CD14-positive monocyte (primary cell): ENCODE measurements around the gene EIF4B. TPM values are rescaled to one million over a fixed set of nuclear protein-coding genes. Genes with fewer than 3 reads are reported as not detected.

Source experiments
- DNase-seq, 3 donors: peaks; one replicate each; pipeline ENCODE4 v3.0.0-alpha.2; 2011 to 2022
- H2AFZ ChIP-seq: 2 replicates; pipeline ENCODE4 v1.6.0; 2012; ENCODE audit warnings: mild to moderate bottlenecking, low read depth, low read length, inconsistent platforms; ENCODE audit not compliant: insufficient read depth, poor library complexity, severe bottlenecking
- H3K27ac ChIP-seq, 2 donors: 1 replicate in 1 of 2; 2 replicates in 1 of 2; pipeline ENCODE4 v1.5.1; 2012 to 2013; ENCODE audit warnings: low read length in 2 of 2, control low read depth in 1 of 2, inconsistent platforms in 1 of 2, low read depth in 1 of 2, mild to moderate bottlenecking in 1 of 2
- H3K27me3 ChIP-seq, 2 donors: one replicate each; pipeline versions ENCODE4 v1.6.0 to v1.6.1; 2011 to 2013; ENCODE audit warnings: low read length in 2 of 2; ENCODE audit not compliant: control insufficient read depth in 2 of 2, insufficient read depth in 2 of 2
- H3K36me3 ChIP-seq, 2 donors: replicated peaks in 1 of 2; 1 replicate in 1 of 2; 2 replicates in 1 of 2; pipeline versions ENCODE4 v1.5.1 to v1.6.1; 2012 to 2013; ENCODE audit warnings: low read length in 2 of 2, control low read depth in 1 of 2, inconsistent platforms in 1 of 2, mild to moderate bottlenecking in 1 of 2; ENCODE audit not compliant: insufficient read depth in 2 of 2, control insufficient read depth in 1 of 2
- H3K4me1 ChIP-seq, 2 donors: 1 replicate in 1 of 2; 2 replicates in 1 of 2; pipeline versions ENCODE4 v1.5.1 to v1.6.1; 2012 to 2013; ENCODE audit warnings: low read length in 2 of 2, control low read depth in 1 of 2, inconsistent platforms in 1 of 2, mild to moderate bottlenecking in 1 of 2, moderate library complexity in 1 of 2; ENCODE audit not compliant: insufficient read depth in 2 of 2, control insufficient read depth in 1 of 2
- H3K4me2 ChIP-seq: replicated peaks from 2 replicates; pipeline ENCODE3; 2012; ENCODE audit warnings: low read length, moderate library complexity, mild to moderate bottlenecking; ENCODE audit not compliant: poor library complexity, severe bottlenecking; ENCODE audit errors: extremely low read depth
- H3K4me3 ChIP-seq, 3 experiments: fragments of 200-600 bp in 1 of 3; sonication (generic) in 1 of 3; replicated peaks in 1 of 3; 1 replicate in 2 of 3; 2 replicates in 1 of 3; pipeline ENCODE4 v1.5.1; 2011 to 2013; ENCODE audit warnings: low read length in 3 of 3, mild to moderate bottlenecking in 3 of 3, control low read depth in 2 of 3, low read depth in 2 of 3, inconsistent platforms in 1 of 3, moderate library complexity in 1 of 3
- H3K79me2 ChIP-seq: 2 replicates; pipeline ENCODE4 v1.6.0; 2012; ENCODE audit warnings: mild to moderate bottlenecking, control low read depth, inconsistent platforms, low read length, moderate library complexity; ENCODE audit not compliant: insufficient read depth
- H3K9ac ChIP-seq: 2 replicates; pipeline ENCODE4 v1.6.0; 2017; ENCODE audit warnings: low read length, mild to moderate bottlenecking; ENCODE audit not compliant: insufficient read depth, poor library complexity, severe bottlenecking
- H3K9me3 ChIP-seq, 2 donors: replicated peaks in 1 of 2; 1 replicate in 1 of 2; 2 replicates in 1 of 2; pipeline versions ENCODE4 v1.5.1 to v1.6.1; 2012 to 2013; ENCODE audit warnings: low read length in 2 of 2, control low read depth in 1 of 2; ENCODE audit not compliant: control insufficient read depth in 1 of 2, insufficient read depth in 1 of 2
- H4K20me1 ChIP-seq: 2 replicates; pipeline ENCODE4 v1.6.0; 2012; ENCODE audit warnings: mild to moderate bottlenecking, low read length, control low read depth, moderate library complexity; ENCODE audit not compliant: insufficient read depth
- H3K27ac Mint-ChIP-seq, 7 donors: one replicate each; pipeline ENCODE4 v1.8.0; 2020; ENCODE audit warnings: mild to moderate bottlenecking in 7 of 7, mixed read lengths in 7 of 7, moderate library complexity in 6 of 7, inconsistent platforms in 2 of 7
- H3K27me3 Mint-ChIP-seq, 3 donors: one replicate each; pipeline ENCODE4 v1.8.0; 2021 to 2022; ENCODE audit warnings: low read depth in 3 of 3, mild to moderate bottlenecking in 3 of 3, mixed read lengths in 3 of 3, moderate library complexity in 3 of 3, inconsistent platforms in 1 of 3
- H3K36me3 Mint-ChIP-seq, 2 donors: one replicate each; pipeline ENCODE4 v1.8.0; 2020; ENCODE audit warnings: mixed read lengths in 2 of 2, inconsistent platforms in 1 of 2, mild to moderate bottlenecking in 1 of 2
- H3K4me1 Mint-ChIP-seq: one replicate; pipeline ENCODE4 v1.8.0; 2020; ENCODE audit warnings: mild to moderate bottlenecking, mixed read lengths
- H3K4me3 Mint-ChIP-seq, 2 donors: one replicate each; pipeline ENCODE4 v1.8.0; 2020; ENCODE audit warnings: mild to moderate bottlenecking in 2 of 2, mixed read lengths in 2 of 2, moderate library complexity in 1 of 2
- H3K9me3 Mint-ChIP-seq, 7 donors: one replicate each; pipeline ENCODE4 v1.8.0; 2020 to 2022; ENCODE audit warnings: mixed read lengths in 7 of 7, mild to moderate bottlenecking in 6 of 7, moderate library complexity in 6 of 7, inconsistent platforms in 2 of 7
- WGBS: methylation state at CpG from one replicate; pipeline ENCODE4 v1.1.5; 2013; ENCODE audit warnings: missing lambda C conversion rate; ENCODE audit not compliant: insufficient coverage; 5-methylcytosine and 5-hydroxymethylcytosine counted together
- intact Hi-C, 2 donors: fragments of 100-400 bp; cut with micrococcal nuclease; formaldehyde crosslinking; loops; one replicate each; pipeline versions ENCODE4 v1.15.0 to v1.15.1; 2023
- polyA plus RNA-seq, 3 donors: library from polyadenylated mRNA; depleted of rRNA in 1 of 3; unstranded in 2 of 3; stranded (reverse) in 1 of 3; fragments of 300-500 nt in 2 of 3; fragments of >200 nt in 1 of 3; fragmentation: Illumina TruSeq in 2 of 3; gene quantifications; 1 replicate in 2 of 3; 2 replicates in 1 of 3; pipeline ENCODE4 v1.2.3, GENCODE V29; 2012 to 2021
- TF ChIP-seq, protein P1 (sequence below): fragments of 200-600 bp; IDR thresholded peaks from one replicate; pipeline ENCODE4 v1.8.0; 2022; ENCODE audit warnings: antibody characterized with exemption, mild to moderate bottlenecking

EIF4B gene
- polyA plus RNA-seq, 3 donors, result 41.2 to 185 (median 58.6) TPM

DNA sequence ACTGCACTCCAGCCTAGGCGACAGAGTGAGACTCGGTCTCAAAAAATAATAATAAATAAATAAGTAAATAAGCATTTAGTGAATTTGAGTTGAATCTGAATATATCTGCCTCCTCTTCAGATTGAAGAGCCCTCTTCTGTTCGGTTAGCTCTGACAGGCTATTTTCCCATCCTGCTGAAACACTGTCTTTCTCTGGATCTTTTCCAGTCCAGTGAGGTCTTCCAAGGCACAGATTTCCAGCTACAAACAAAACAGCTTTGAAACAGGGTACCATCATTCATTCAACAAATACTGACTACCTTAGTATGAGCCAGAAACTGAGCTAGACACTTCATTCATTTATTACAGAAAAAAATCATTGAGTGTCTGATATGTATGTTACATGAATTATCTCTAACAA, 80.1 kb downstream of the EIF4B start:
- Histone ChIP-seq H3K4me1 (no peaks in the 10 kb centered on the region), H3K79me2 (no peaks in the 10 kb centered on the region), H3K36me3 (no peaks in the 10 kb centered on the region), H3K27me3 (no peaks in the 10 kb centered on the region), H3K4me2 (no peak overlapping the region), H2AFZ (no peak overlapping the region), H3K9ac (no peak overlapping the region), H3K4me3 (no peak overlapping the region), H4K20me1 (no peaks in the 10 kb centered on the region), H3K9me3 (no peaks in the 10 kb centered on the region), H3K27ac (no peak overlapping the region)
- Mint-ChIP-seq H3K4me3 (no peak overlapping the region), H3K36me3 (no peaks in the 10 kb centered on the region), H3K4me1 (no peaks in the 10 kb centered on the region), H3K27me3 (peaks cover 2 to 8% (median 7%) of the 10 kb centered on the region in 3 donors), H3K9me3 (peaks cover 0 to 7% (median 2%) of the 10 kb centered on the region in 7 donors), H3K27ac (no peak overlapping the region)
- TF ChIP-seq, protein P1, sequence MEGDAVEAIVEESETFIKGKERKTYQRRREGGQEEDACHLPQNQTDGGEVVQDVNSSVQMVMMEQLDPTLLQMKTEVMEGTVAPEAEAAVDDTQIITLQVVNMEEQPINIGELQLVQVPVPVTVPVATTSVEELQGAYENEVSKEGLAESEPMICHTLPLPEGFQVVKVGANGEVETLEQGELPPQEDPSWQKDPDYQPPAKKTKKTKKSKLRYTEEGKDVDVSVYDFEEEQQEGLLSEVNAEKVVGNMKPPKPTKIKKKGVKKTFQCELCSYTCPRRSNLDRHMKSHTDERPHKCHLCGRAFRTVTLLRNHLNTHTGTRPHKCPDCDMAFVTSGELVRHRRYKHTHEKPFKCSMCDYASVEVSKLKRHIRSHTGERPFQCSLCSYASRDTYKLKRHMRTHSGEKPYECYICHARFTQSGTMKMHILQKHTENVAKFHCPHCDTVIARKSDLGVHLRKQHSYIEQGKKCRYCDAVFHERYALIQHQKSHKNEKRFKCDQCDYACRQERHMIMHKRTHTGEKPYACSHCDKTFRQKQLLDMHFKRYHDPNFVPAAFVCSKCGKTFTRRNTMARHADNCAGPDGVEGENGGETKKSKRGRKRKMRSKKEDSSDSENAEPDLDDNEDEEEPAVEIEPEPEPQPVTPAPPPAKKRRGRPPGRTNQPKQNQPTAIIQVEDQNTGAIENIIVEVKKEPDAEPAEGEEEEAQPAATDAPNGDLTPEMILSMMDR, result no peak
- no CpG with 5 or more reads among the region's 3 CpGs for WGBS
- no peak for DNase-seq
- intact Hi-C loops, result no loop called here

DNA sequence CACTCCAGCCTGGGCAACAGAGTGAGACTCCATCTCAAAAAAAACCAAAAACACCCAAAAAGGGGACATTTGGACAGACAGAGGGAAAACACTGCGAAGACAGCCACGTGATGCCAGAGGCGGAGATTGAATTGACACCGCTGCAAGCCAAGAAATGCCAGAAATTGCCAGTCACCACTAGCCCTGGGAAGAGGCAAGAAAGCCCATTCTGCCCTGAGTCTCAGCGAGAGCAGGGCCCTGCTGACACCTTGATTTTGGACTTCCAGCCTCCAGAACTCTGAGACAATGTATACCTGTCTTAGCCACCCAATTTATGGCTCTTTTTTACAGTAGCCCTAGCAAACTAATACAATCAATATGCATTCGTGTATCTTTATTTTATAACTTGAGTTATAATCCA, 83.8 kb downstream of the EIF4B start:
- intact Hi-C loops, result loop anchor here in 1 of 2 donors (10.0 kb wide), 1 partner anchor 45 kb away; no protein-coding TSS in a partner anchor
- Histone ChIP-seq H3K4me1 (peaks cover 13% of the 10 kb centered on the region in 2 donors), H3K36me3 (no peaks in the 10 kb centered on the region), H3K9me3 (no peaks in the 10 kb centered on the region), H3K4me3 (no peak overlapping the region), H2AFZ (no peak overlapping the region), H3K27ac (no peak overlapping the region), H3K4me2 (no peak overlapping the region), H4K20me1 (no peaks in the 10 kb centered on the region), H3K27me3 (no peaks in the 10 kb centered on the region), H3K79me2 (no peaks in the 10 kb centered on the region), H3K9ac (no peak overlapping the region)
- Mint-ChIP-seq H3K4me3 (no peak overlapping the region), H3K4me1 (peaks cover 12% of the 10 kb centered on the region), H3K27me3 (peaks cover 4 to 8% (median 5%) of the 10 kb centered on the region in 3 donors), H3K27ac (no peak overlapping the region), H3K36me3 (no peaks in the 10 kb centered on the region), H3K9me3 (peaks cover 0 to 2% (median 0%) of the 10 kb centered on the region in 7 donors)
- WGBS, result 96% methylated on average over 5 of the region's 6 CpGs
- no peak for DNase-seq
- TF ChIP-seq, protein P1, result no peak
